Muscle of back (tissue), 11 donors: ENCODE data around the gene CEP85L. TPM values are rescaled to one million over a fixed set of nuclear protein-coding genes. Genes with fewer than 3 reads are reported as not detected.
A peak's percentile ranks its signal among the peaks of the same experiment; 100 is the strongest.

Experiments
- DNase-seq, 3 donors: peaks; one replicate each; pipeline versions ENCODE4 v3.0.0 to v3.0.0-alpha.2; 2013
- polyA plus RNA-seq, 10 donors: library from polyadenylated mRNA; unstranded; fragments of 120-200 nt; gene quantifications; one replicate each; pipeline ENCODE4 v1.2.1, GENCODE V29; 2013; ENCODE audit not compliant: insufficient read length in 10 of 10

CEP85L gene
- polyA plus RNA-seq, 10 donors = 10.7 to 27.7 (median 18.5) TPM

DNA sequence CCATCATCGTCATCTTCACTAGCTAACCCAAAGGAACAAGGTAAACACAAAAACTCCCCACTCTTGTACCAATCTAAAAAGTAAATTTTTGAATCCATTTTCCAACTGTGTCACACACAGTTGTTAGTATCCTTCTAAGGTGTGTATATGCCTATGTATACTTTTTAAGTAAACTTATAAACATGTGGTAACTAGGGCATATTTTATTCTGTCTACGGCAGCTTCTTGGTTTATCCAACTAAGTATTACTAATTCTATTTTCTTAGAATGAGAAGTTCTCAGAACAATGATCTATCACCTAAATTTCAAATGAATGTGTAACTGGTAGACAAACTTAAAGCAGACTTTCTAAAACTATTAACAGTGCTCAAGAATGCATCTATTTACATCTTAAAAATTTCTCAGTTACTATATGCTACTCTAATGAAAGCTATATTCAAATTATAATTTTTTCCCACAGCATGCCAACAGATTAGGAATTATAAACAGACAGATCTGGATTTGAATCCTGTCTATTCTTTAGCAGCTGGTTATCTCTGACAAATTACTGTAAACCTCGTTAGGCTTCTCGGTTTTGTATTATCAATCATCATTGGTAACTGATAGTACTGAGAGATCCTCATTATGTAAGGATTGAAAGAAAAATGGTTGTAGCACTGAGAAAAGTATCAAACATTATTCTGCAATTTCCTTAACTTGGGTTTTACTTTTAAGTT is 105.1 kb downstream of the CEP85L start:
- no peak for DNase-seq

DNA sequence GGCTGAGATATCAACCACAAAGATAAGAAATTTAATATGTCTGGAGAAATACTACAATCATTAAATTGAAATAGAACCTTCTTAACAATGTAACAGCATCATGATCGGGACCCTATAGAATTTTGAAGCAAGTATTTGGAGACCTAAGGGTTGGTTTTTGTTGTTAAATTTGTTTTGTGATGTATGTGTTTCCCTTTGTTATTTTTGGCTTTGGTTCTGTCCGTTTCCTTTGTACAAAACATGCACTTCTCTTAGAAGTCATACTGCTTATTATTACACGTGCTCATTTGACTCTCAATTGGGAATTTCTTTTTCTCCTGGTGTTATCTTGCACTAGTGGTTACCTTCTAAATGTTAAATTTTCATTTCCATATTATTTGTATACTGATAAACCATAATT is 107.3 kb downstream of the CEP85L start:
- no peak for DNase-seq

DNA sequence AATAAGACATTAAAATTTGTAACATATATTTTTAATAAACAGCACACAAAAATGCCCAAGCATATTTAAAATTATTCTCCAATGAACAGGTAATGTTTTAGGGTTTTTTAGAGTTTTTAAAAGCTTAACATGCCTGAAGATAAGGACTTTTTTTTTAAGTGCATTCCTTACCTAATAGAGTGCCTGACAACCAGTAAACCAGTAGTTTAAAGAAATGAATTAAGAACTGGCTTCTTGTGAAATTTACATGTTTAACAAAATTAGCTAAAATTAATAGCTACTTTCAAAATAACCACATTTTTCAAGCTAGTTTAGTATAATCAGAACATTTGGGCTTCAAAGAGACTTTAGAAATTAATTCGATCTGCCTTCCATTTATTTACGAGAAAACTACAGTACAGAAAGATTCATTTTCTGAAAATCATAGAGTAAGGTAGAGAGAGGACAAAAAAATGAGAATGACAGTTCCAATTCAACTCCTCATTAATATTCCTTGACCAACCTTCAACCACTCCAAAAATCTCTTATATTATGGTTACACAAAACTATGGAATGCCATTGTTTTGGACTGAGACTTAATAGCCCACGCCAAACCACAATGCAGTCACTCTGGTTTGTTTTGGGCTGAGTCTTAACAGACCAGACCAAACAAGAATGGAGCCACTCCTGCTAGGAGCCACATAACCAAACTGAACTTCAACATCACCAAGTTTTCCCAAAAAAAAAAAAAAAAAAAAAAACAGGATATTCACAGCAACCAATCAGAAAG is 109.0 kb downstream of the CEP85L start:
- peak in 1 of 3 donors; percentile 47 for DNase-seq

DNA sequence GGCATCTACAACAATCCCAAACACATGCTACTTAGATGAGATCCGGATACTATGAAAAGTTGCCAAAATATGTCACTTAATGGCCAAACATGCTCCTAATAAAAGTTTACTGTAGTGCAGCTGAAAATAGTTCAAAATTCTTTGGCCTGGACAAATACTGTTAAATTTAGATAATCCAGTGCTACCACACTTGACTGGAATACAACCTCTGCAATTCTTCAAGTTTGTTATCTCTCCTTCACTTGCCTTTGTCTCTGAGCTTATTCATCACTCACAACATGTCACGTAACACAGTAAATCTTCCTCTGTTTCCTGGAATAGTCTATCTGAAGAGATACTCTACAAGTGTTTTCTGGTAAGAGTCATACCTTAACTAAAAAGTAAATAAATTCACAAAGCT is 113.8 kb downstream of the CEP85L start:
- peak in 2 of 3 donors; percentile 26 to 56 for DNase-seq

DNA sequence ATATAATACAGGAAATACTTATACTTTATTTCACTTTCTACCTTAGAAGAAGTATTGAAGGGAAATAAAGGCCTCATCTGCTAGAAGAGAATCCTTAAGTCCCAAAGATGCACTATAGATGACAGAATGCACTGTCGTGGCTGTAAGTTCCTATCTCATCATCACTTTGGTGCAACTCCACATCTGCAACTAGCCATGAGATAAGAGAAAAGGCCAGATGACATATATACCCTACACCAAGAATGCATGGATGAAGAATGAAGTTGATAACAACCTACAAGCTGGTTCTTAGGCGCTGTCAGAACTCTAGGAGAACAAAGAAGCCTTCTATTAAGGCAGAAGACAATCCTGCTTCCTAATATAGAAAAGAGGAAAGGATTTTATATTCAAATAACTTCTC is 114.9 kb downstream of the CEP85L start:
- DNase-seq = no peak

DNA sequence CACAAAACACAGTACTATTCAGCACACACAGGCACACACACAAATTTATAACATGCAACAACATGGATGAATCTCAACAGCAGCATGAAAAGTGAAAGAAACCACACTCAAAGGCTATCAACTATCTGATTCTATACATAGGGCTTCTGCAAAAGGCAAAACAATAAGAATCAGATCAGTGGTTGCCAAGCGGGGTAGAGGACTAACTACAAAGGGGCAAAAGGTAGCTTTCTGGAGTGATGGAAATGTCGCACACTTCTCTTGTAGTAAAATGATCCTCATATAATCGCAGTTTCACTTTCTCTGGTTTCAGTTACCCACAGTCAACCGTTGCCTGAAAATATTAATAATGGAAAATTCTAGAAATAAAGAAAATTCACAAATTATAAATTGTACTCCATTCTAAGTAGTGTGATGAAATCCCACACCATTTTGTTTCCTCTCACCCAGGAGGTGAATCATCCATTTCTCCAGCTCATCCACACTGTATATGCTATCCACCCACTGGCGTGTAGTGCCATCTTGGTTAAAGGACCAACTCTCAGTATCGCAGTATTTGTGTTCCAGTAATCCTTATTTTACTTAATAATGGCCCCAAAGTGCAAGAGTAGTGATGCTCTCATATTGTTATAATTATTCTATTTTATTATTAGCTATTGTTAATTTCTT is 116.1 kb downstream of the CEP85L start:
- no peak for DNase-seq

DNA sequence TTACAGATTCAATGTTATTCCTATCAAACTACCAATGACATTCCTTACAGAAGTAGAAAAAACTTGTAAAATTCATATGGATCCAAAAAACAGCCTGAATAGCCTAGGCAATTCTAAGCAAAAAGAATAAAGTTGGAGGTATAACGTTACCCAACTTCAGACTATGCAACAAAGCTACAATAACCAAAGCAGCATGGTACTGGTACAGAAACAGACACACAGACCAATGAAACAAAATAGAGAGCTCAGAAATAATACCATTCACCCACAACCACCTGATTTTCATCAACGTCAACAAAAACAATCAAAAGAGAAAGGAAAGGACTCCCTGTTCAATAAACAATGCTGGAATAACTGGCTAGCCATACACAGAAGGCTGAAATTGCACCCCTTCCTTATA is 120.4 kb downstream of the CEP85L start:
- no peak for DNase-seq

DNA sequence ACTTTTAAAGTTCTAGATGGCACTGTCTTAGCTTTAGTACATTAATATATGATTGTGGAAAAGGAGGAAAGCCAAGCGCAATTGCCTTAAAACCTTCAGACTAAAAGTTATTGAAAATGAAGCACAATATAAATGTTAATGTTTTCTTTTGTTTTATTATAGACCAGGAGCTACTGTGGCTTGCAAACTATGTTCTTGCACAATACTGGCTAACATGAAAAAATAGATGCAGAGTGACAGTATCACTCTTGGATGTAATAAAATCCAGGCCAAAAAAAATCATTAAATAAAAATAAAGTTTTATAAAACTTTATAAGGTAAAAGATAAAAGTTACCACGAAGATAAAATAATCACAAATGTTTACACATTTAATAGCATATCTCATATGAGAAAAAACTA is 121.6 kb downstream of the CEP85L start:
- no peak for DNase-seq

DNA sequence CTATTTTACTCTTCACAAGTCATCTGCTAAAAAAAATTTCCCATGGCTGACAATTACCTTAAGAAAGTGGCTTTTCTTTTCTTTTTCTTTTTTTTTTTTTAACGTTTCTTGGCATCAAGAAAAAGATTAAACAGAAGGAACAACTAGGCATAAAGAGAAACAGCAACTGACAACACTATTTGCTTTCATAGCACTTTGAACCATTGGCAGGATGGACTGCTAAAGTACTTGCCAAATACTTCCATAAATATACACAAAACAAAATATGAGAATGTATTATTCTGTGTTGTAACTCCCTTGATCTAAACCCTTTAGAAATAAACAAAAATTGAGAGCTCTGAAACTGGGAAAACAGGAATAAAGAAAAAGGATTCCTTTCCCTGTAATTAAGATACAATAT is 123.3 kb downstream of the CEP85L start:
- no peak for DNase-seq

DNA sequence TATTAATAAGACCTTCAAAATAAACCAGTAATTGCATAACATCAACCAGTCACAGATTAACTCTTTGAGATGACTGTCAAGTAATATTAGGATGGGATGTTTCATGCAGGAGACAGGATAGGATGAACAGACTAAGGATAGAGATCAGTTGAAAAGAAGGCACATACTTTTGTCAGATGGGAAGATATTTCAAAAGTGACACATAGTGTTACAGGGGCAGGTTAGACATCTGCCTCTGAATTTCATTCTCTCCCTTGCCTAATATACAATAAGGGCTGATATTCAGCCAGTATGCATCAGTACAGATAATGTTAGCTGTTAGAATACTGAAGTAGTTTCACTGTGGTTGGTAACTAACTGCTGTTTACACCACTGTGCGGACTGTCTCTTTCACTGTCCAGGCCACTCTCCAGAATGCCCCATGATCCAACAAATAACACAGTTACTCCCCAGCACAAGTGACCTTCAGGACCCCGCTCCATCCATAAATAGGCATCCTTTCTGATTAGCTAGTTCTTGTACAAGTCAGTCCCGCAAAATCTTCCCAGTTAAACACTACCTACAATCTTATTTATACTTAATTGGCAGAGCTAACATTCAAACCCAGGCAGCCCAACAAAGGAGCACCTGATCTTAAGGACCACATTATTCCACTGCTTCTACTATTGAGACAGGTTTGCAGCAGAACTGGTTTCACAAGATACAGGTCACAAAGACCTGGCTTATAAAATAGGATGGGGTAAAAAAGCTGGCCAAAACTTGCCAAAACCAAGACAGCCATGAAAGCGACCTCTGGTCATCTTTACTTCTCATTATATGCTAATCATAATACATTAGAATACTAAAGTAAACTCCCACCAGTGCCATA is 125.2 kb downstream of the CEP85L start:
- no peak for DNase-seq

DNA sequence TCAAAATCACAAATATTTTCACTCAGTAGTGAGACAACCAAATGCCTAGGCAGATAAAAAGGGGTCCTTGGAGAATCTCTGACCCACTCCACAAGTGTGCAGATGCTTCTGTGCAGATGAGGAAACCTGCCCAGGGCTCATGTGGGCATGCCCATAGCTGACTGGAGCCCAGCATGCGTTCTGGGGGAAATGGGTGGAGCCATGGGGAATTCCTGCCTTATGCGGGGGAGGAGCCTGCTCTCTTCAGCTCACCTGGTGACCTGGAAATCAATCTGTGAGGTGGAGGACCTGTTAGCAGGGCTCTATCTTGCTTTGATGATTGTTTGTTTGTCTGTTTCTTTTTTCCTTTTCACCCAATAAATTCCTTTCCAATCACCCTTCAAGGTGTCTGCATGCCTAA is 126.7 kb downstream of the CEP85L start:
- no peak for DNase-seq

DNA sequence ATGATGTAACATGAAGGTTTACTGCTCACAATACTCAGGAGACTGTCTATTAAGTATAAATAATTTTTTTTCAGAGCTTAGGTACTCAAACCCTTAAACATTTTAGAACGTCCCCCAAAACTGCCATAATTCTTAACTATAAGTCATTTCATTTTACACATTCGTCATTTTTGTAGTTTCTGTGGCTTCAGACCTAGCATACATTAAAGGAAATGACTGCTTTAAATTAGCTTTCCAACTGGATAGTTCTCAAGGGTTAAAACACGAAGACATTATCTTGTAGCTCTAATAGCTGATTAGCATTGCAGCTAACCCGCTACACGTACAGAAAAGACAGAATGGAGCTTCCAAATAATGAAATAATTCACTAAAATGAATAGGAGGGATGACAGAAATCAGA is 128.2 kb downstream of the CEP85L start:
- DNase-seq = no peak

DNA sequence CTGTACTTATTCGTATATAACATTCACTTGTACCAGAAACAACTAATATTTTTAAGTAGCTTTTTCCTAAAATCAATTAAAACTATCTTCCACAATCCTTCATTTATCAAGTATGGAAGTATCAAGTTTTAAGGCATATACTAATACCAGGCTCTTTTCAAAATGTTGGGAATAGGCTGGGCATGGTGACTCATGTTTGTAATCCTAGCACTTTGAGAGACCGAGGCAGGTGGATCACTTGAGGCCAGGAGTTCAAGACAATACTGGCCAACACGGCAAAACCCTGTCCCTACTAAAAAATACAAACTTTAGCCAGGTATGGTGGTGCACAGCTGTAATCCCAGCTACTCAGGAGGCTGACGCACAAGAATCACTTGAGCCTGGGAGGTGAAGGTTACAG is 129.0 kb downstream of the CEP85L start:
- no peak for DNase-seq

DNA sequence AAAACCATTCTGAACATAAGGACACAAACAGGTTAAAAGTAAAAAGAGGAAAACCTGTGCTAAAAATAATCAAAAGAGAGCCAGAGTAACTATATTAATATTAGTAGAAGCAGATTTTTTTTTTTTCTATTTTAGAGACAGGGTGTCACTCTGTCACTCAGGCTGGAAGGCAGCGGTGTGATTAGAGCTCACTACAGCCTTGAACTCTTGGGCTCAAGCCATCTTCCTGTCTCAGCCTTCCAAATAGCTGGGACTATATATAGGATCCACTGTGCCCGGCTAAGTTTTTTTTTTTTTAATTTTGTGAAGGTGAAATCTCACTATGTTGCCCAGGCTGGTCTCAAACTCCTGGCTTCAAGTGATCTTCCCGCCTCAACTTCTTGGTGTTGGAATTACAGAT is 136.7 kb downstream of the CEP85L start:
- DNase-seq = peak in 1 of 3 donors; percentile 11

DNA sequence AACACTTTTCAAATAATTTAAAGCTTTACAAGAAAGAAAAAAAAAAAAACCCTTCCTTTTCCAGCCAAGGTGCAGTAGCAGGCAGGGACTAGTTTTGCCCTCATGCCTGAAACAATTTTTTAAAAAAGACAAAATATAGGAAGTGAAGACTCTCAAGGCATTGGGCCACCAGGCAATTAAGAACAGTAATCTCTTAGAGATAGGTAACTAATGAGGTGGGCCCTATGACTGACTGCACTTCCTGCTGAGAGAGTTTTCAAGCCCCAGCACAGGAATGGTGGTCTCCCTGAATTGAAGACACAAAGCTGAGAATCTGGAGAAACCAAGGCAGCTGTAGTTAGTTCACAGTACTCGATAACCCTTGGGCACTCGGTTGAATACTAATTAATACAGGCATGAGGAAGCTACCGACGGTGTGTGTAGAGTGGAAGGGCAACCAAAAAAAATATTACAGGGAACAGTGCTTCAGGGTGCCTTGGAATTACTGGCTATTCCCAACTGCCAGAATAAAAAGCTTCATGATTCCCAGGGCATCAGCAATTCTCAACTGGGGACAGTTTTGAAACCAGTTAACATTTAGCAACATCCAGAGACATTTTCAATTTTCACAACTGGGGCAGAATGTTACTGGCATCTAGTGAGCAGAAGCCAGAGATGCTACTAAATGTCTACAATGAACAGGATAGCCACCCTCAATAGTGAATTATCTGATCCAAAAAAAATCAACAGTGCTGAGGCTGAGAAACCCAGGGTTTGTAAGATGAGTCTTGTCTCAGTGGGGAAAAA is 139.3 kb downstream of the CEP85L start:
- no peak for DNase-seq

DNA sequence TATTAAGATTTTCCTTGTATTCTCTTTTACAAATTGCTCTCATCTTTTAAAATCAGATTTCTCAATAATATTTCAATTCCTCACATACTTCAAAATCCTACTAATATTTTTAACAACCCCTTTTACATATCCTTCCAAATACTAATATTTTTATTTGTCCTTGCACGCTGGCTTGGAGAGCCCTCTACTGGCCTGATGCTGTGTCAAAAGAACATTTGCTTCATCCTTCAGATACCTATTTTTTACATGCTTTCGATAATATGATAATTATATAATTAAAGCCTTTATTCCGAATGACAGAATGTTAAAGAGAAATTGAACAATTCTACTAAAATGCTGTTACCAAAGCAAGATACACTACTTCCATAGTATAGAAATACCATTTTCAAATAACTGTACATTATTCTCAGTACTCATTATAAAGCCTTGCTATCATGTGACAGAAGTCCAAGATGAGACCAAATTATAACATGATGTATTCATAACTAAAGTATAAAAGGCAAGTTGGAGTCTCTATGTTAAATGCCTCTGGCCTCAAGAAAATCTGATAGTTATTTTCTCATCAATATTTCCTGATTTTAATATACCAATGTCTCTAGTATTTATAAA is 142.3 kb downstream of the CEP85L start:
- peak in 2 of 3 donors; percentile 7 to 23 for DNase-seq

DNA sequence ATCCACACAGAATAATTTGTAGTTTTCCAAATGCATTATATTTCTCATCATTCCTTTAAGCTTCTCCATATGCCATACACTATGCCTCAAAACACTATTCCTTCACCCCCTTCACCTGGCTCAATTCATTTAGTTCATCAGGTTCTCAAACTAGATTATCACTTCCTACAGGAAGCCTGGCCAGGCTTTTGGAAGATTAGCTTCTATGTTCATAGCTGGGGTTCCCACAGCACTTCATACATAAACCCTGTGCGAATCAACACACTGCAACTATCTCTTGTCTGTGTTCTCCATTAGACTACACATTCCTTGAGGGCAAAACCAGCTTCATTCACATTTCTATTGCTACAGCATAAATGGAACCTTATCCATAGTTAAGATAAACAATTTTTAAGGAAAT is 143.8 kb downstream of the CEP85L start:
- DNase-seq = no peak

DNA sequence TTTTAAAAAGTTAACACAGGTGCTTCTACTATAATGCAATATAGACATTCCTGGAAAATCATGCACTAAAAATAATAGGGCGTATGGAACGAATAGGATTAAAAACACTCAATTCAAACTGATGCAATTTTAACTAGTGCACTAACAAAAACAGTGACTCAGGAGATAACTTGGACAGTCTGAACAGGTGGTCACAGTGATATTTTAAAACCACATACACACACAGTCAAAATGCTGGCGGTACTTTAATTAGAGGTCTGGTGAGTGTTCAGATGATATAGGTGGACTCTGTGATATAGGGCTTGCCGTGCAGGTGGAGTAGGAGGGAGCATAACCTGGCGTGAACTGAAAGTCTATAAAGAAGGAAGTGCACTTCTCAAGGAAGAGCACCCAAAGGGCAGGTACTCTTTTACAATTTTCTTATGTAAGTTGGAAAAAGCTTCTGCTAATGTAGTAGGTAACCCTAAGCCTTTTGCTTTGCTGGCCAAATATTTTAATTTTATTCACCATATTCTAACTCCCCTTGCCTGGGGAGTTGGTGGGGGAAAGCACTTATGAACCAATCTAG is 145.2 kb downstream of the CEP85L start:
- DNase-seq = peak in 1 of 3 donors; percentile 3

DNA sequence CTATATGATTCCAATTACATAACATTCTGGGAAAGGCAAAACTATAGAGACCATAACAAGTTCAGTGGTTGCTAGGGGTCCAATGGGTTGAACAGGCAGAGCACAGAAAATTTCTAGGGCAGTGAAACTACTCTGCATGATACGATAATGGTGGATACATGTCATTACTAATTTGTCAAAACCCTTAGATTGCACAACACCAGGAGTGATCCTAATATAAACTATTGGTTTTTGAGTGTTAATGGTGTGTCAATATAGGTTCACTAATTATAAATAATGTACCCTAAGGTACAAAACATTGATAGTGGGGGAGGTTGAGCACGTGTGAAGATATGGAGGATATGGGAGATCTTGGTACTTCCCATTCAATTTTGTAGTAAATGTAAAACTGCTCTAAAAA is 145.7 kb downstream of the CEP85L start:
- no peak for DNase-seq

DNA sequence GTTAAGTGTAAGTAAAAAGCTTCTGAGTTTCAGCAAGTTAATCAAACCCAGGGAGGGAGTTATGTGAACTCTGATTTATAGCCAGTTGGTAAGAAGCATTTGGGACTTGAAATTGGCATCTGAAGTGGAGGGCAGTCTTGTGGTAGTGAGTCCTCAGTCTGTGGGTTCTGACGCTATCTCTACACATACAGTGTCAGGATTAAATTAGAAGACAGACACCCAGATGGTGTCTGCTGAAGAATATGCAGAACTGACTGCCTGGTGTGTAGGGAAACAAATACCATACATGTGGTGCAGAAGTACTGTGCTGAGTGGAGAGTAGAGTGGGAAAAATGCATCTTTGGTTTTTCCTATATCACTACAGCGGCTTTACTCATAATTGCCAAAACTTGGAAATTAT is 146.8 kb downstream of the CEP85L start:
- no peak for DNase-seq
